K562 treated with DMSO at 1 percent for 12 hours (cell line): ENCODE data around the gene ADGRG4. TPM values are rescaled to one million over a fixed set of nuclear protein-coding genes. Genes with fewer than 3 reads are reported as not detected.

Experiments used
- total RNA-seq: library from RNA; unstranded; fragments of 300-600 nt; gene quantifications from 2 replicates; pipeline ENCODE4 v1.2.3, GENCODE V29; 2022; ENCODE audit not compliant: insufficient read depth

Gene ADGRG4
- not detected in 2 replicates for total RNA-seq

GRCh38 chrX:136300721-136301120 is at the start of gene ADGRG4:
ADGRG4 (plus strand) TSS chrX:136300963; CDS start chrX:136308778, 7,815 bp downstream.

GRCh38 chrX:136251041-136251991 is 49.4 kb upstream of the ADGRG4 start, which contains the start of gene MAP7D3:
MAP7D3 (minus strand) TSS chrX:136251400; CDS start chrX:136251358, 42 bp downstream.

Other genes starting within 250 kb of the ADGRG4 start
- 3.9 TPM in 1 of 2 replicates, not detected in the other for gene FHL1, start 153.4 kb upstream of the ADGRG4 start, total RNA-seq
- gene MAP7D3, start 49.6 kb upstream of the ADGRG4 start, total RNA-seq, result 4.1 and 8.4 TPM in 2 replicates
- gene BRS3, start 187.0 kb downstream of the ADGRG4 start, total RNA-seq, result 0.49 TPM in 1 of 2 replicates, not detected in the other
- 25.8 and 50.9 TPM in 2 replicates for gene HTATSF1, start 196.6 kb downstream of the ADGRG4 start, total RNA-seq
- not detected in 2 replicates for gene VGLL1, start 231.3 kb downstream of the ADGRG4 start, total RNA-seq